ENCODE measurements around the gene ETV5.

GRCh38 chr3:186022931-186023330, 86.0 kb downstream of the ETV5 start:
- TF ChIP-seq, protein P1, sequence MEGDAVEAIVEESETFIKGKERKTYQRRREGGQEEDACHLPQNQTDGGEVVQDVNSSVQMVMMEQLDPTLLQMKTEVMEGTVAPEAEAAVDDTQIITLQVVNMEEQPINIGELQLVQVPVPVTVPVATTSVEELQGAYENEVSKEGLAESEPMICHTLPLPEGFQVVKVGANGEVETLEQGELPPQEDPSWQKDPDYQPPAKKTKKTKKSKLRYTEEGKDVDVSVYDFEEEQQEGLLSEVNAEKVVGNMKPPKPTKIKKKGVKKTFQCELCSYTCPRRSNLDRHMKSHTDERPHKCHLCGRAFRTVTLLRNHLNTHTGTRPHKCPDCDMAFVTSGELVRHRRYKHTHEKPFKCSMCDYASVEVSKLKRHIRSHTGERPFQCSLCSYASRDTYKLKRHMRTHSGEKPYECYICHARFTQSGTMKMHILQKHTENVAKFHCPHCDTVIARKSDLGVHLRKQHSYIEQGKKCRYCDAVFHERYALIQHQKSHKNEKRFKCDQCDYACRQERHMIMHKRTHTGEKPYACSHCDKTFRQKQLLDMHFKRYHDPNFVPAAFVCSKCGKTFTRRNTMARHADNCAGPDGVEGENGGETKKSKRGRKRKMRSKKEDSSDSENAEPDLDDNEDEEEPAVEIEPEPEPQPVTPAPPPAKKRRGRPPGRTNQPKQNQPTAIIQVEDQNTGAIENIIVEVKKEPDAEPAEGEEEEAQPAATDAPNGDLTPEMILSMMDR (IDR thresholded peaks at IDR 0.05; ENCODE audit: low read depth, low read length) = no peak
- TF ChIP-seq EZH2phosphoT487 (IDR thresholded peaks at IDR 0.05; ENCODE audit: low read depth) = no peak

Measured in OCI-LY3 (cell line).